Activated CD4-positive, alpha-beta memory T cell treated with anti-CD3 and anti-CD28 coated beads, Interleukin-2, amount 10 ng/mL, durations not matched to agents 7 days and 5 days (primary cell): ENCODE data around the gene TM4SF20. TPM values are rescaled to one million over a fixed set of nuclear protein-coding genes. Genes with fewer than 3 reads are reported as not detected.
"Not testable (repeated sequence)": the region's sequence is repeated elsewhere in the genome, so short reads cannot be mapped to it uniquely, and the experiment has no call there.

Experiments used
- CTCF ChIA-PET: fragments of 350-600 bp; sonication (Branson Sonifier 250); formaldehyde crosslinking; loops from one replicate; lab custom pipeline; 2021; ENCODE audit warnings: antibody characterized with exemption, inconsistent platforms; lab: Charles Lee
- POLR2A ChIA-PET: fragments of 350-600 bp; sonication (Branson Sonifier 250); formaldehyde crosslinking; loops from one replicate; lab custom pipeline; 2021; ENCODE audit warnings: antibody characterized with exemption; lab: Charles Lee
- DNase-seq: peaks from one replicate; pipeline ENCODE4 v3.0.0-alpha.2; 2020
- H3K27ac Mint-ChIP-seq: one replicate; pipeline ENCODE4 v1.8.0; 2021; ENCODE audit warnings: mild to moderate bottlenecking, mixed read lengths
- H3K27me3 Mint-ChIP-seq: one replicate; pipeline ENCODE4 v1.8.0; 2021; ENCODE audit warnings: mixed read lengths
- H3K36me3 Mint-ChIP-seq: one replicate; pipeline ENCODE4 v1.8.0; 2021; ENCODE audit warnings: low read depth, mixed read lengths
- H3K4me1 Mint-ChIP-seq: one replicate; pipeline ENCODE4 v1.8.0; 2021; ENCODE audit warnings: mixed read lengths
- H3K4me3 Mint-ChIP-seq: one replicate; pipeline ENCODE4 v1.8.0; 2021; ENCODE audit warnings: mild to moderate bottlenecking, mixed read lengths
- H3K9me3 Mint-ChIP-seq: one replicate; pipeline ENCODE4 v1.8.0; 2021; ENCODE audit warnings: mixed read lengths
- total RNA-seq, 2 experiments: library from RNA; stranded (reverse); gene quantifications; one replicate each; pipeline ENCODE4 v1.2.3, GENCODE V29; 2021

TM4SF20 gene
- total RNA-seq, 2 experiments from 2014 or later: not detected

- no peak overlapping the region for H3K27ac Mint-ChIP-seq
- no peak overlapping the region for H3K4me3 Mint-ChIP-seq
- no peak for DNase-seq
- ChIA-PET CTCF (no interaction called here), POLR2A (no interaction called here)
- no peaks in the 10 kb centered on the region for H3K27me3 Mint-ChIP-seq
- no peaks in the 10 kb centered on the region for H3K36me3 Mint-ChIP-seq
- H3K4me1 Mint-ChIP-seq: no peaks in the 10 kb centered on the region
- H3K9me3 Mint-ChIP-seq: no peaks in the 10 kb centered on the region
Observed at GRCh38 chr2:227389661-227390060, 10.6 kb upstream of the TM4SF20 start.

DNA sequence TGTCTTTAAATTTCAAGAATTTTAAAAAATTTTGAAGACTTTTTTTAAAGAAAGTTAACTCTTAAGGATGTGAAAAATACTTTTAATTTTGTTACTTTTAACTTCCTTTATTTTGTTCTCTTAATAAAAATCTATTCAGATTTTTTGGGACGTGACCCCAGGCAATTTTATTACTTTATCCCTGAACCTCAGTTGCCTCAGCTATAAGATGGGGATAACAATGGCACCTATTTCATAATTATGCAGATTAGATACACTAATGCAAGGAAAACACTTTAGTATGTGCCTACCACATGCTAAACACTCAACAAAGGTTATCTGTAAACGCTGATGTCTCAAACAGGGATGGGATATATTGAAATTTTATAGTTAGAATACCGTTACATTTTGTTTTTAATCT, 10.1 kb upstream of the TM4SF20 start:
- no peaks in the 10 kb centered on the region for H3K9me3 Mint-ChIP-seq
- H3K4me1 Mint-ChIP-seq: no peaks in the 10 kb centered on the region
- DNase-seq: no peak
- H3K4me3 Mint-ChIP-seq: no peak overlapping the region
- CTCF ChIA-PET: no interaction called here
- no peak overlapping the region for H3K27ac Mint-ChIP-seq
- H3K27me3 Mint-ChIP-seq: no peaks in the 10 kb centered on the region
- POLR2A ChIA-PET: no interaction called here
- H3K36me3 Mint-ChIP-seq: no peaks in the 10 kb centered on the region

DNA sequence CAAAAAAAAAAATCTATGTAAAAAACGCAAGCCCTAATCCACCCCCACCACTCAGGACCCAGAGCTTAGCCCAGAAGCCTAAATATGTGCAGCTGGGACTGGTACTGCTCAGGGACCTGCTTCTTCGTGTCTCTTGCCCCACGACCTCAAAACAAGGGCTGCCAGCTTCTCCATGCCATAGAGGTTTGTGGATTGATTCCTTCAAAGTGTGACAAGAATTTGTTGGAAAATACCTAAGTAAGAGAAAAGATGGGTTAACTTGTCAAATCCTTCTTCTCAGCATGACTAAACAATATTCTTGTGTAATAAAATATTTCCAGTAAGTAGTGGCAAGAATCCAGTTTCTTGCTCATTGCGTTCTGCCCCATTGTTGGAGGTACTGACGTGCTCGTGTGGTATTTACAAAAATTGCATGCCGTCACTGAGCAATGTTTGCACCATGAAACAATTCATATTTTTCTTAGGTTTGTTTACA, 9.5 kb upstream of the TM4SF20 start:
- no peaks in the 10 kb centered on the region for H3K36me3 Mint-ChIP-seq
- H3K4me1 Mint-ChIP-seq: no peaks in the 10 kb centered on the region
- no peaks in the 10 kb centered on the region for H3K9me3 Mint-ChIP-seq
- ChIA-PET POLR2A (no interaction called here), CTCF (no interaction called here)
- DNase-seq: no peak
- no peak overlapping the region for H3K27ac Mint-ChIP-seq
- no peak overlapping the region for H3K4me3 Mint-ChIP-seq
- H3K27me3 Mint-ChIP-seq: peaks cover 2% of the 10 kb centered on the region

- H3K27me3 Mint-ChIP-seq, POLR2A ChIA-PET, DNase-seq, H3K9me3 Mint-ChIP-seq, H3K4me3 Mint-ChIP-seq, CTCF ChIA-PET, H3K4me1 Mint-ChIP-seq, H3K27ac Mint-ChIP-seq, H3K36me3 Mint-ChIP-seq: not testable (repeated sequence)
Observed at GRCh38 chr2:227387583-227387982, 8.5 kb upstream of the TM4SF20 start, which contains the start of gene SCYGR1. Gene SCYGR1 (minus strand): TSS chr2:227387949. CDS start chr2:227387949, 0 bp downstream.

- H3K36me3 Mint-ChIP-seq: no peaks in the 10 kb centered on the region
- H3K4me1 Mint-ChIP-seq: no peaks in the 10 kb centered on the region
- H3K27ac Mint-ChIP-seq: no peak overlapping the region
- H3K4me3 Mint-ChIP-seq: no peak overlapping the region
- ChIA-PET POLR2A (no interaction called here), CTCF (interaction anchor here (0.7 to 1.3 kb wide), 5 partner anchors 9 to 379 kb away, joined by 3 read pairs; no protein-coding TSS in a partner anchor)
- peaks cover 5% of the 10 kb centered on the region for H3K27me3 Mint-ChIP-seq
- H3K9me3 Mint-ChIP-seq: no peaks in the 10 kb centered on the region
- no peak for DNase-seq
Observed at GRCh38 chr2:227386630-227387029, 7.5 kb upstream of the TM4SF20 start.

DNA sequence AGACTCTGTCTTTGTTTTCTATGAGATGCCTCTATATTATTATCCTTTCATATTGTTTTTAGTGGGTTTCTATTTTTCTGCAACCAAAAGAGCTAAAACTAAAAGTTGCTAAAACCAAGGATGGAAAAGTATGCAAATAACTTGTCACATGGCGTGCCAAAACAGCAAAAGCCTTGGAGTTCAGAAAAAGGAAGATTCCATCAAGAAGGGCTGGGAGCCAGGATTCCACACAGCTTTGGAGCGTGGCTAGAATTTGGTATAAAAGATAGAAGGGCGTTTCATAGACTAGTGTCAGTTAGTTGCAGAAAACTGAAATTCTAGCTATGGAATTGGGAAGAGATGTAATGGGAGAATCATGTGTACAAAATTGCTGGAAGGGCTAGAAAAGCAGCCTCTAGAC, 4.6 kb upstream of the TM4SF20 start:
- POLR2A ChIA-PET: no interaction called here
- Mint-ChIP-seq H3K27me3 (peaks cover 6% of the 10 kb centered on the region), H3K36me3 (no peaks in the 10 kb centered on the region), H3K27ac (no peak overlapping the region), H3K4me1 (no peaks in the 10 kb centered on the region), H3K9me3 (no peaks in the 10 kb centered on the region), H3K4me3 (no peak overlapping the region)
- DNase-seq: no peak
- CTCF ChIA-PET: no interaction called here

DNA sequence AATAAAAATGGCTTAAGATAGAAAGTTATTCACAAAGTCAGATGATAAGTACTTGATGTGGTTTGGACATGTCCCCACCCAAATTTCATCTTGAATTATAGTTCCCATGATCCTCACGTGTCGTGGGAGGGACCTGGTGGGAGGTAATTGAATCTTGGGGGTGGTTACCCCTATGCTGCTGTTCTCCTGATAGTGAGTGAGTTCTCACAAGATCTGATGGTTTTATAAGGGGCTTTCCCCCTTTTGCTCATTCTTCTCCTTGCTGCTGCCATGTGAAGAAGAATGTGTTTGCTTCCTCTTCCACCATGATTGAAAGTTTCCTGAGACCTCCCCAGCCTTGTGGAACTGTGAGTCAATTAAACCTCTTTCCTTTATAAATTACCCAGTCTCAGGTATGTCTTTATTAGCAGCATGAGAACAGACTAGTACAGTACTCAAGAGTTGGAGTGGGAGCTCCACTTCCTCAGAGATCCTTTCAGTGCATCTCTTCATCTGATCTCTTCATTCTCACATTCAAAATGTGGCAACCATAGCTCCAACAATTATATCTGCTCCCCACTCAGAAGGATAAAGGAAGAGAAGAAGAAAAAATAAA, 3.2 kb upstream of the TM4SF20 start:
- H3K4me1 Mint-ChIP-seq, H3K27ac Mint-ChIP-seq, POLR2A ChIA-PET, H3K36me3 Mint-ChIP-seq, H3K4me3 Mint-ChIP-seq, H3K27me3 Mint-ChIP-seq, H3K9me3 Mint-ChIP-seq, CTCF ChIA-PET, DNase-seq: not testable (repeated sequence)

- H3K9me3 Mint-ChIP-seq: no peaks in the 10 kb centered on the region
- ChIA-PET POLR2A (no interaction called here), CTCF (interaction anchor here (0.8 to 1.7 kb wide), 3 partner anchors 17 to 31 kb away, joined by 3 to 4 read pairs (median 3); no protein-coding TSS in a partner anchor)
- peaks cover 5% of the 10 kb centered on the region for H3K4me1 Mint-ChIP-seq
- no peak overlapping the region for H3K4me3 Mint-ChIP-seq
- H3K36me3 Mint-ChIP-seq: no peaks in the 10 kb centered on the region
- DNase-seq: no peak
- H3K27ac Mint-ChIP-seq: no peak overlapping the region
- H3K27me3 Mint-ChIP-seq: peaks cover 3% of the 10 kb centered on the region
Observed at GRCh38 chr2:227378371-227378782, 729 bp downstream of the TM4SF20 start.

- Mint-ChIP-seq H3K27me3 (peaks cover 3% of the 10 kb centered on the region), H3K27ac (no peak overlapping the region), H3K36me3 (no peaks in the 10 kb centered on the region), H3K4me1 (peaks cover 5% of the 10 kb centered on the region), H3K4me3 (no peak overlapping the region), H3K9me3 (no peaks in the 10 kb centered on the region)
- POLR2A ChIA-PET: no interaction called here
- no peak for DNase-seq
- CTCF ChIA-PET: interaction anchor here (1.0 to 1.7 kb wide), 4 partner anchors 9 to 32 kb away, joined by 3 to 4 read pairs (median 3); no protein-coding TSS in a partner anchor
Observed at GRCh38 chr2:227377467-227378351, 1.4 kb downstream of the TM4SF20 start.

- CTCF ChIA-PET: interaction anchor here (1.0 kb wide), 2 partner anchors 9 to 10 kb away, joined by 3 read pairs; no protein-coding TSS in a partner anchor
- H3K27me3 Mint-ChIP-seq: peaks cover 2% of the 10 kb centered on the region
- POLR2A ChIA-PET: no interaction called here
- DNase-seq: no peak
- no peaks in the 10 kb centered on the region for H3K36me3 Mint-ChIP-seq
- H3K27ac Mint-ChIP-seq: no peak overlapping the region
- H3K4me3 Mint-ChIP-seq: no peak overlapping the region
- no peaks in the 10 kb centered on the region for H3K9me3 Mint-ChIP-seq
- peaks cover 5% of the 10 kb centered on the region for H3K4me1 Mint-ChIP-seq
Observed at GRCh38 chr2:227376656-227377396, 2.3 kb downstream of the TM4SF20 start.

DNA sequence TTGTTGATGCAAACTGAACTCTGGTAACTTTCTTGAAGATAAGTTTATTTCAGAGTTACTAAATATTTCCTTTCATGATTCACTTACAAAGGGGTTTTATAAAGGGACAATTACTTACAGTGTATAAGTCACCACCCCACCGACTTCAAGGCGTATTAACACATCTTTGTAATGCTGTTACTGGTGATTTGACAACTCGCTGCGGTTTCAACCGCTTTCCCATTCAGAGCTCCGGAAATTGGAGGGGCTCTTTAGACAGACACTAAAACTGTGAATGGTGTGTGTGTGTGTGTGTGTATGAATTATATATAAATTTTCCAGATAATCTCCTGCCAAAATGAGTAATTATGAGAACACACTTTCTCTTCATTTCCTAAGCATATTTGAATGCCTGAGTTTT, 4.9 kb downstream of the TM4SF20 start:
- POLR2A ChIA-PET: no interaction called here

DNA sequence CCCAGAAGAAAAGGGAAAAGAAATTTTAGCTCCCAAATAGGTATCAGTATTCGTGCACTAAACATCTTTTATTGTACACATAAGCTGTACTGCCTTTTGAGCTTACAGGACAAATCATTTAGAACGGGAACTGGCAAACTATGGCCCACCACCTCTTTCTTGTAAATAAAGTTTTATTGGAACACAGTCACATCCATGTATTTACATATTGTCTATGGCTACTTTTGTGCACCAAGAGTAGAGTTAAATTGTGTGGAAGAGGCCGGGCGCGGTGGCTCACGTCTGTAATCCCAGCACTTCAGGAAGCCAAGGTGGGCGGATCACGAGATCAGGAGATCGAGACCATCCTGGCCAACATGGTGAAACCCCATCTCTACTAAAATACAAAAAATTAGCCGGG, 5.7 kb downstream of the TM4SF20 start:
- ChIA-PET CTCF (interaction anchor here (0.9 kb wide), 1 partner anchor 135 kb away, joined by 3 read pairs; no protein-coding TSS in a partner anchor), POLR2A (no interaction called here)
- DNase-seq: no peak
- no peak overlapping the region for H3K27ac Mint-ChIP-seq
- no peak overlapping the region for H3K4me3 Mint-ChIP-seq
- no peaks in the 10 kb centered on the region for H3K27me3 Mint-ChIP-seq
- no peaks in the 10 kb centered on the region for H3K36me3 Mint-ChIP-seq
- H3K9me3 Mint-ChIP-seq: no peaks in the 10 kb centered on the region
- H3K4me1 Mint-ChIP-seq: peaks cover 5% of the 10 kb centered on the region

More for the DNA sequence above, 4.9 kb downstream of the TM4SF20 start:
- H3K4me3 Mint-ChIP-seq: no peak overlapping the region
- H3K27ac Mint-ChIP-seq: no peak overlapping the region
- CTCF ChIA-PET: interaction anchor here (0.7 to 1.3 kb wide), 2 partner anchors 13 to 1069 kb away, joined by 3 read pairs; no protein-coding TSS in a partner anchor
- no peaks in the 10 kb centered on the region for H3K27me3 Mint-ChIP-seq
- no peaks in the 10 kb centered on the region for H3K36me3 Mint-ChIP-seq
- no peaks in the 10 kb centered on the region for H3K9me3 Mint-ChIP-seq
- peaks cover 5% of the 10 kb centered on the region for H3K4me1 Mint-ChIP-seq
- DNase-seq: peak; percentile 28
